T1000 (cell line): Measurements from ENCODE around the gene RAPSN.

Source experiments
- DNase-seq: peaks from one replicate; lab custom pipeline; 2025; ENCODE audit warnings: mixed read lengths; lab: John Stamatoyannopoulos, UW

The RAPSN gene

DNA sequence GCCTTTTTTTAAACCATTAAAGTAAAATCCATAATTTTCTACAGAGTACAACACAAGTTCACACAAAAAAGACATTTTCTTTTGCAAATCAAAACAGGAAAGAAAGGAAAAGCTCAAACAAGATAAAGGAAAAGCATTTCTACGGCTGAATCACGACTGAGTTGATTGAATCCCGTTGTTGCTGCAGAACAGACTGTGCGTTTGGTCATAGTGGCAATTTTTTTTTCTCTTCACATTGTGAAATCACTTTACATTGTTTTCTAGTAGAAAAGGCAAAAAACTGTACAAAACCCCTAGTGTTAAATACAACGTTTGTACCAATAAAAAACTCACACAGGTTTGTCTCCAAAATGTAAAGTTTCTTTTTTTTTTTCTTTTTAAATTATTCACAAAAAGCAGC is 17.3 kb upstream of the RAPSN start:
- DNase-seq: no peak

DNA sequence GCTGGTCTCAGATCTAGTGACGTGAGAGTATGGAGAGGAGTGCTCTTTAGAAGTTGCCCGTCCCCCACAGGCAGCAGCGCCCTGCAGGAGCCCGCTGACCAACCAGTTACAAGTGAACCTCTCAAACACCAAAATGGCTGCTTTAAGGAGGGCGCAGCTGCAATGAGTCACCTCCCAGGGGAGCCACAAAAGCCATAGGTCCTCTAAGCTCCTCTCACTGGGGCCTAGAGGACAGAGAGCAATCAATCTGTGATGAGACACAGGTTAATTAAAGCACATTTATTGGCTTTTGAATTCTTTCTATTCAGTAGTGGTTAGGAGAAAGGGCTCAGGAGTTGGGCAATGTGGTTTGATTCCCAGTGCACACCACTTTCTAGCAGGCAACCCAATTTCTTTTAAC is 15.5 kb upstream of the RAPSN start:
- DNase-seq: peak; percentile 75

DNA sequence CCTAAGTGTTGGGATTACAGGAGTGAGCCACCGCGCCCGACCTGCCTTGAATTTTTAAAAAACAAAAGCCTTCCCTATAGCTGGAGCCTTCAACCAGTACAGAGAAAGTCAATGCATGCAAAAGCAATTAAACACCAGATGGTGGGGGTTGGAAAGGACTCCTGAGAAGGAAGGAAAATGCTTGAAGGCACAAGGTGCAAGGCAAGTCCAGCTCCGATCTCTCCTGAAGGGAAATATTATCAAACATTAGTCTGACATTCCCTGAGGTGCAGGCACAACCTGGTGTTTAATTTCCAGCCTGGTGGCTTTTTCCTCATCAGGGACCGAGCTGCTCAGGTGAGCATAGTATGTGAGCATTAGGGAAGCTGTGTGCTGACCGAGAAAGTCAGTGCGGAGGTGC is 12.9 kb upstream of the RAPSN start:
- DNase-seq: no peak

DNA sequence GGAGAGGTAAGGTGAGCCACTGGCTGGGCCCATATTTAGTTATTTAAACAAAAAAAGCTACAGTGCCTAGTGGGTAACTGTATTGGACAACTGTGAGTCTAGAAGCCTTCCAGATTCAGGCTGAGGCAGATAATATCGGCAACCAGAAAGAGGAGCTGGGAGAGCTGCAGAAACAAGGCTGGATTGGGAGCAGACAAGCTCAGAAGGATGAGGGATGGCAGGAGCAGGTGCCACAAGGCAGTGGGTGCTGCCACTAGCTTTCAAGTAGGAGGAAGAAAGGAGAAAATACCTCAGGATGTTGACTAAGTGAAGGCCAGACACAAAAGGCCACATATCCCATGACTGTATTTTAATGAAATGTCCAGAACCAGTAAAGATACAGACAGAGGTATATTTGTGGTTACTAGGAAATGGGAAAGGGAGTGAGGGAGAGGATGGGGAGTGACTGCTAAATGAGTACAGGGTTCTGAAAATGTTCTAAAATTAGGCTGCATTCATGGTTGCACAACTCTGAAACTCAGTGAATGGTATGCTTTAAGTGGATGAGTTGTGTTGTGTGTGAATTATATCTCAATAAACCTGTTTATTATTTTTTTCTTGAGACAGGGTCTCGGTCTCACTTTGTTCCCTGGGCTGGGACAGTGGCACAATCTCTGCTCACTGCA is 11.8 kb upstream of the RAPSN start:
- no peak for DNase-seq

DNA sequence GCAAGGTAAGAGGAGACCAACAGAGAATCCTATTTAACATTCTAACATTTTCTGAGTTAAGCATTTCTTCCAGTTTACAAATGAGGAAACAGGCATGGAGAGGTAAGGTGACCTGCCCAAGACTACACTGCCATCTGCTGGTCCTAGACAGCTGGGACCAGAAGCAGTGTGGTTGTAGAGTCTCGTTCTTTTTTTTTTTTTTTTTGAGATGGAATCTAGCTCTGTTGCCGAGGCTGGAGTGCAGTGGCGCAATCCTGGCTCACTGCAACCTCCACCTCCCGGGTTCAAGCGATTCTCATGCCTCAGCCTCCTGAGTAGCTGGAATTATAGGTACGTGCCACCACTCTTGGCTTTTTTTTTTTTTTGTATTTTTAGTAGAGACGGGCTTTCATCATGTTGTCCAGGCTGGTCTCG is 5.3 kb upstream of the RAPSN start:
- peak; percentile 13 for DNase-seq

DNA sequence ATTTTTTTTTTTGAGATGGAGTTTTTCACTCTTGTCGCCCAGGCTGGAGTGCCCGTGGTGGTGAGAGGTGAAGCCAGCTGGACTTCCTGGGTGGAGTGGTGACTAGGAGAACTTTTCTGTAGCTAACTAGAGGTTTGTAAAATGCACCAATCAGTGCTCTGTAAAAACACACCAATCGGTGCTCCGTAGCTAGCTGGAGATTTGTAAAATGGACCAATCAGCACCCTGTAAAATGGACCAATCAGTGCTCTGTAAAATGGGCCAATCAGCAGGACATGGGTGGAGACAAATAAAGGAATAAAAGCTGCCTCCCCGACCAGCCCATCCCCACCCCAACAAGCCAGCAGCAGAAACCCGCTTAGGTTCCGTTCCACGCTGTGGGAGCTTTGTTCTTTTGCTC is 4.4 kb upstream of the RAPSN start:
- DNase-seq: no peak

DNA sequence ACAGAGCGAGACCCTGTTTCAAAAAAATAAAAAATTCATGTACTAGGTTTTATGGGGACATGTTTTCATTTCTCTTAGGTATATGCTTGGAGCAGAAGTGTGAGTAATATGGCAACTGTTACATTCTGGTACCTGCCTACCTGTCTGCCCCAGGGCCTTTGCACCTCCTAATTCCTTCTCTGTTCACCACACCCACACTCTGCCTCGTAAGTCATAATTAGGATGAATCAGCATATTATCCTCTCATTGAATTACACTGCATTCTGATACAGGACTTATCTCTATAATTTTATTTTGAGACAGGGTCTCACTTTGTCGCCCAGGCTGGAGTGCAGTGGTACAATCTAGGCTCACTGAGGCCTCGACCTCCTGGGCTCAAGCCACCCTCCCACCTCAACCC is 3.1 kb upstream of the RAPSN start:
- no peak for DNase-seq

DNA sequence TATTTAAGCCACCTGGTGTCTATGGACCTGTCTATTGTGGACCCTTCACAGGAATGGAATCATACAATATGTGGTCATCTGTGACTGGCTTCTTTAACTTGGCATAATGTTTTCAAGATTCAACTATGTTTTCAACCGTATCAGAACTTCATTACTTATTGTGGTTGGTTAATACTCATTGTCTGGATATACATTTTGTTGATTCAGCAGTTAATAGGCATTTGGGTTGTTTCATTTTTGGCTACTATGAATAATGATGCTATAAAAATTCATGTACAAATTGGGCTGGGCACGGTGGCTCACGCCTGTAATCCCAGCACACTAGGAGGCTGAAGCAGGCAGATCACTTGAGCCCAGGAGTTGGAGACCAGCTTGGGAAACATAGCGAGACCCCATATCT is 2.5 kb upstream of the RAPSN start:
- DNase-seq: no peak

DNA sequence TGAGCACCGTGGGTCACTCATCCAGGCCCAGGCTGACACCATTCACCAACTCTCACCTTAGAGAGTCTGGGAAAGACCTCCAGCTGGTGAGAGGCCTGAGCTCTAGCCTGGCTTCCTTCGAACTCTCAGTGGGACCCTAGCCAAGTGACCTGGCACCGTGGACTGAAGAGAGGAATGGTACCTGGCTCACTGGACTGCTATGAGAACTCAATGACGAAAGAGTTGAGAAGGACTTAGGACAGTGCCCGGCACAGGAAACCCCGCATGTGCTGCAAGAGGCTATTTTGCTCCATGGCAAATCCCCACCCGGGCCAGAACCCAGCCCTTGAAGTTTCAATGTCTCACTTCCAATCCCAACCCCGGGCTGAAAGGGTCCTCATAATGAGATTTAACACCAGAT is 605 bp upstream of the RAPSN start:
- no peak for DNase-seq

DNA sequence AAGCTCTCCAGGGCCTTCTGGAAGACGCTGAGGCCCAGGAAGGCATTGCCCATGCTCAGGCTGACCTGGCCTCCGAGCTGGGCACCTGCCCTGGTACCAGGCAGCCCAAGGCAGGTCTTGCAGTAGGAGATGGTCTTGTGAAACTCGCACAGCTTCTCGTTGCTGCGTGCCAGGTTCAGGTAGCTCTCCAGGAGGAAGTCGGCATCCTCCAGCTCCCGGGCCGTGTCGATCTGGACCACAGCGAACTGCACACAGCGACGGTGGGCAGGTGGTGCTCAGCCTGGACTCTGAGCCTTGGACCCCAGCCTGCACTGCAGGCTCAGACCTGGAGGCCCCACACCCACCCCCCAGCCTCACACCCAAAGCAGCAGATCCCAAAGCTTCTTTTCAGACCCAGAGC is 1.0 kb downstream of the RAPSN start:
- DNase-seq: no peak

DNA sequence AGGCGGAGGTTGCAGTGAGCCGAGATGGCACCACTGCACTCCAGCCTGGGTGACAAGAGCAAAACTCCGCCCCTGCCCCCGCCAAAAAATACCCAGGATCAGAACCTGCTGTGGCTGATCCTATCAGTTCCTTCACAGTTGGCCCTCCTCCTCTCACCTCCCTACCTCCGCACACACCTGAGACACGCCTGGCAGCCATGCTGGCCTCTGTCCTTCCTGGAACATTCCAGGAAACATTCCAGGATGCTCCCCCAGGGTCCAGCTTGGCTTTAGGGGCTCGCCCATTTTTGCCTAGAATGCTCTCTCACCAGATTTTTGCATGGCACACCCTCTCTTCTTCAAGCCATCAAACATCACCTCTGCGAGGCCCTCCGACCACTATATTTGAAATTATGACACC is 2.1 kb downstream of the RAPSN start:
- no peak for DNase-seq

DNA sequence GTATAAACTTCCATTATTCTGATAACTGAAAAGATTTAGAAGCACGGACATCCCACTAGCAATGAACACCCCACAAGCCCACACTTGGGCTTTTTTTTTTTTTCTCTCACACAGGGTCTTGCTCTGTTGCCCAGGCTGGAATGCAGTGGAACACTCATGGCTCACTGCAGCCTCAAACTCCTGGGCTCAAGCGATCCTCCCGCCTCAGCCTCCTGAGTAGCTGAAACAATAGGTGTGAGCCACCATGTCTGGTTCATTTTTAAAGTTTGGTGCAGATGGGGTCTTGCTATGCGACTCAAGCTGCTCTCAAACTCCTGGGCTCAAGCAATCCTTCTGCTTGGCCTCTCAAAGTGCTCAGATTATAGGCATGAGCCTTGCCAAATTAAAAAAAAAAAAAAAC is 3.1 kb downstream of the RAPSN start:
- no peak for DNase-seq

DNA sequence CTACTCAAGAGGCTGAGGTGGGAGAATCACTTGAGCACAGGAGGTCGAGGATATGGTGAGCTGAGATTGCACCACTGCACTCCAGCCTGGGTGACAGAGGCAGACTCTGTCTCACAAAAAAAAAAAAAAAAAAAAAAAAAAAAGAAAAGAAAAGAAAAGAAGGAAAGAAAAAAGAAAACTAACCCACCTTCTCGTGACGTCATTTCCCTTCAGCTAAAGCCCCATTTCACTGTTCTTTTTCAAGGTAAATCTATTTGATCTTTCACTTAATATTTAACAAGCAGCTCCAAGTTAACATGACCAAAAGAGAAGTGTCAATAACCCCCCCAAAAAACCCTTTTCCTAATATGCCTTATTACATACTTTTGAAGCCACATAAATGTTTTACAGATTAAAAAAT is 5.1 kb downstream of the RAPSN start:
- no peak for DNase-seq

DNA sequence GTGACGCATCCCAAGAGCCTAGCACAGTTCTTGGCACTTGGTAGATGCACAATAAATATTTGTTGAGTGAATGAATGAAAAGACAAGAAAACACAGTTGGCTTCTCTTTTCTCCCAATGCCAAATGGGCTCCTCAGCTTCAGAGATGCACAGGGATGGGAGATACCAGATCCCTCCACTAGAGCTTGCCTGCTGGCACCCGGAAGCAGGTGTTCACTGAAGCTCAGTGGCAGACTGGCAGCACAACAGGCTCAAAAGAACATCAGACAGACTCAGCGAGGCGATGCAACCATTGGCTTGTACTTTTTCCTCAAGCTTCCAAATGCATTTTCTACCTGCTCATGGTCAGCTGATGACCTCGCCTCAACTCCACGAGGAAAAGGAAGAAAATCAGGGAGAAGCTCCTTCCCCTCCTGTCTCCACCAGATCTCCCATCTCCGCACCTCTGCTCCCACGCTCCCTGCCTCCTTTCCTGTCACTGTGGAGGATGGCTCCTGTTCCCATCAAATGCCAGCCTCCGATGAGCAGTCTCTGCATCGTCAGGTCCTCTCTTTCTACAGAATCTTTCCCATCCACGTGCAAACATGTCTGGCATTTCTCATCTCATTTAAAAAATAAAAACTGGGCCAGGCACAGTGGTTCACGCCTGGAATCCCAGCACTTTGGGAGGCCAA is 5.8 kb downstream of the RAPSN start:
- no peak for DNase-seq

DNA sequence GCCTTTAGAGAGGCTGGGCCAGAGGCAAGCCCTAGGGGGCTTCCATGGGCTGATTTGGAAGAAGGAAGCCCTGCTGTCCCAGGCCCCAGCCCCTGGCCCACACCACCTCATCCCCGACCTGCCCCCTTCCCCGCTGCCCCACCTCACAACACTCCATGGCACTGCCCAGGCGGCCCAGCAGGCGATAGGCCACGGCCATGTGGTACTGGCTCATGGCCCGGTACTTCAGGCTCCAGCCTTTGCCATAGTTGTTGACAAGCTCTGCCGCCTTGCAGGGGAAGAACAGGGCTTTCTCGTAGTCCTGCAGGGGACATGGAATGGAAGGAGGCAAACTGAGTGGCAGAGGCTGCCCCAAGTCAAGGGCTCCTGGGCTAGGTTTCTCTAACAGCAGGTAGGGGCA is 6.4 kb downstream of the RAPSN start:
- DNase-seq: no peak

DNA sequence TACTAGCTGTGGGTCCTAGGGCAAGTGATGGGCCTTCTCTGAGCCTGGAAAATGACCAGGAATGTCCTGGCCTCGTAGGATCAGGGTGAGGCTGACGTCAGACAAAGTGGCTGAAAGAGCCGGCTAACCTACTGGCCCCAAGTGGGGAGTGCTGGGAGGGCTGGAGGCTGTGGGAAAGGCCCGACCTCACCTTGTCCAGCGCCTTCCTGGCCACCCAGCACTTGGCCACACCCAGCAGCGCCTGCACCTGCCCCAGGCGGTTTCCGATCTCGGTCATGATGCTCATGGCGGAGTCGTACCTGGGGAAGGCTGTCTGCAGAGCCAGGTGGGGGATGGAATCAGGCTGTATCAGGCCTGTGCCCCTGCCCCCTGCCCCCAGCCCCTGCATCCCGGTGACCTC is 7.5 kb downstream of the RAPSN start:
- DNase-seq: no peak

DNA sequence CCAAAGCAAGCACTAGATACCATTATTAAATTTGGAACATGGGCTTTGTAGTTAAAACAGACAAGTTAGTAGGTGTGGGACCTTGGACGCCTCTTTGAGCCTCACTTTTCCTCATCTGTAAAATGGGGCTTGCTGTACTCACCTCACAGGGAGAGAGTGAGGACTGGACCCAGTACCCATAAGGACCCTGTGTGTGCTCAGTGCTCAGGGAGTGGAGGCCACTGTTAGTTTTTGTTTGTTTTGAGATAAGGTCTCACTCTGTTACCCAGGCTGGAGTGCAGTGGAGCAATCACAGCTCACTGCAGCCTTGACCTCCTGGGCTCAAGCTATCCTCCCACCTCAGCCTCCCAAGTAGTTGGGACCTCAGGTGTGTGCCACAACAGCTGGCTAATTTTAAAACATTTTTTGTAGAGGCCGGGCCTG is 8.9 kb downstream of the RAPSN start:
- no peak for DNase-seq

DNA sequence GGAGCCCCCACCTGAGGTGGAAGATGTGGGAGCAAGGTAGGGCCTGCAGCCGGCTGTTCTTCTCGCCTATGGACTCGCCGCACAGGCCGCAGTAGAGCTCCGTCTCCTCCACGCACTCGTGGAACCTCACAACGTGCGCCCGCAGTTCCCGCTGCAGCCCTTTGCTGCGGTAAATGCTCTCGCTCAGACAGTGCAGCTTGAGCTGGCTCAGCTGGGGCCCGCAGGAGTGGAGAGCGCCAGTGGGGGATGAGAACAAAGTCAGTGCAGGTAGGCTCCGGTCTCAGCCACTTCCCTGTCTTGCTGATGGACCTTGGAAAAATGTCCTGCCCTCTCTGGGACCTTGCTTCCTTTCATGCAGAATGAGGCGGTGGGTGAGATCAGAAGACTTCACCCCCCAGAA is 10.2 kb downstream of the RAPSN start:
- no peak for DNase-seq

DNA sequence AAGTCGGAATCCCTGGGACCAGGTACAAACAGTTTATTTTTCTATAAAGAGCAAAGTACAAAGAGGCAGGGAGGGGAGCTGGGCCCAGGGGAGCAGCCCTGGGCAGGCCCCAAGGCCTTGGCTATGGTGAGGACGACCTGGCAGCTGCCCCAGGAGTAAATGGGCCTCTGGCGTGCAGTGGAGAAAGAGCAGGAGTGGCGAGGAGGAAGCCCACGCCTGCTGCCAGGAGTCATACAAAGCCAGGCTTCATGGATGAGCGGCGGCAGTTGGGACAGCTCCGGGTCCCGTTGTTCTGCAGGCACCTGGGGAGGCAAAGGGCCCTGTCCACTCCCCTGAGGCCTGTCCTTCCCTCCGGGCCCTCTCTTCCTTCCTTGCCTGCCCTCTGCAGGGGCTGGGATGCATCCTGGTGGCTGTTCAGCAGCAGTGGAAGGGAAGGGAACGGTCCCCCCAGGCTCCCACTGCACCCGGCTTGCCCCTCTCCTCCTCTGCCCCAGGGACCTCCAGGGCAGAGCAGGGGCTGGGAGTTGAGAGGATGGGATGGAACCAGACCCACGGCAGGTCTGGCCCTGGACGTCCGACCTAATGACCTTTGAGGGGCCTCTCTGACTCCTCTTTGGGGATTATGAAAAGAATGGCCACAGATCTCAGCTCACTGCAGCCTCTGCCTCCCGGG is 11.1 kb downstream of the RAPSN start:
- no peak for DNase-seq

DNA sequence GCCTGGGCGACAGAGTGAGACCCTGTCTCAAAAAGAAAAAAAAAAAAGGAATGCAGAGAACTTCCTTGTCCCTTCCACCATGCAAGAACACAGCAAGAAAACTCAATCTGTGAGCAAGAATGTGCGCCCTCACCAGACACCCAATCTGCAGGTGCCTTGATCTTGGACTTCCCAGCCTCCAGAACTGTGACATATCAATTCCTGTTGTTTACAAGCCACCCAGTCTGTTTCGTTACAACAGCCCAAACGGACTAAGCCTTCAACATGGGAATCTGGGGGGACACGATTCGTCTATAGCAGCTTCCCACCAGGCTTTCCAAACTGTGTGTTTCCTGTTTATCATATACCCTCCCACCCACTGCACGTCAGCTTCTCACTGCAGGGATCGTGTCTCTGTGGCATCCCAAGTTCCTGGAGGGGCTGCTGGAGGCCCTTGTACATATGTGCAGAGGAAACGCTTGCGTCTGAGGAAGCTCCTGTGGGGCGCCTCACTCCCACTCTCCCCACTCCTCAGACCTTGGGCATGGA is 11.7 kb downstream of the RAPSN start:
- DNase-seq: no peak

DNA sequence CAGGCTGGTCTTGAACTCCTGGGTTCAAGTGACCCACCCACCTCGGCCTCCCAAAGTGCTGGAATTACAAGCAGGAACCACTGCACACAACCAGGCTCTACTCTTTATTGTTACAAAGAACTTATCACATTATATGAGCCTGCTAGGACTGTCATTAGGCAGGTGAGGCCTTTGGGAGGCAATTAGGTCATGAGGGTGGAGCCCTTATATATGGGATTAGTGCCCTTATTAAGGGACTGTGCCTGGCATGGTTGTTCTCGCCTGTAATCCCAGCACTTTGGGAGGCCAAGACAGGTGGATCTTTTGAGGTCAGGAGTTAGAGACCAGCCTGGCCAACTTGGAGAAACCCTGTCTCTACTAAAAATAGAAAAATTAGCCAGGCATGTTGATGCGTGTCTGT is 12.2 kb downstream of the RAPSN start:
- no peak for DNase-seq

DNA sequence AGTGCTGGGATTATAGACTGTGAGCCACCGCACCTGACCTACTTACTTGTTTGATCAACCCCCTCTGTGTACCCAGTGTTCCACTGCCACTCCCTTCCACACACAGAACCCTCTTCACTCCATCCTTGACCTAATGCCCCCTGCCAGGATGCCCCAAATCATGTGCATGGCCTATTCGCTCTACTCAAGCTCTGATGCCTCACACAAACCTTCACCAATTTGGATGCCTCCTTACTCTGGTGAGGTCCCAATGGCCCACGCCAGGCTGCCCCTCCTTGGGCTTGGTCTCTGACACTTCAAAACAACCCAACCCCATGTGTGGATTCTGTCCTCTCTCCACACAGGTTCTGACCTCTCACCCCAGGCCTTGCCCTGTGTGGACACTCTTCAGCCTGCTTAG is 13.2 kb downstream of the RAPSN start:
- DNase-seq: no peak
